Neural progenitor cell (in vitro differentiated cells): ENCODE data around the gene NOX5. TPM values are rescaled to one million over a fixed set of nuclear protein-coding genes. Genes with fewer than 3 reads are reported as not detected.

Source experiments
- DNase-seq: peaks from one replicate; pipeline ENCODE4 v3.0.0-alpha.2; 2016; ENCODE audit warnings: low spot score
- H2AFZ ChIP-seq: fragments of 200-600 bp; sonication (generic); replicated peaks from 2 replicates; pipeline ENCODE4 v1.6.1; 2016; ENCODE audit warnings: antibody characterized with exemption
- H3F3A ChIP-seq: fragments of 200-600 bp; sonication (generic); 2 replicates; pipeline ENCODE4 v1.6.1; 2016; ENCODE audit warnings: antibody characterized with exemption, low read depth
- H3K27ac ChIP-seq: fragments of 200-600 bp; sonication (generic); 2 replicates; pipeline ENCODE4 v1.5.1; 2016; ENCODE audit warnings: mild to moderate bottlenecking
- H3K27me3 ChIP-seq: fragments of 200-600 bp; sonication (generic); 2 replicates; pipeline ENCODE4 v1.6.1; 2016; ENCODE audit warnings: mild to moderate bottlenecking, moderate library complexity
- H3K36me3 ChIP-seq: fragments of 200-600 bp; sonication (generic); 2 replicates; pipeline ENCODE4 v1.5.1; 2016
- H3K4me1 ChIP-seq: fragments of 200-600 bp; sonication (generic); 2 replicates; pipeline ENCODE4 v1.6.1; 2016; ENCODE audit warnings: mixed run types
- H3K4me2 ChIP-seq: fragments of 200-600 bp; sonication (generic); 2 replicates; pipeline ENCODE4 v1.6.1; 2016
- H3K4me3 ChIP-seq: fragments of 200-600 bp; sonication (generic); 2 replicates; pipeline ENCODE4 v1.5.1; 2016
- H3K79me2 ChIP-seq: fragments of 200-600 bp; sonication (generic); 2 replicates; pipeline ENCODE4 v1.6.1; 2016; ENCODE audit warnings: low read depth
- H3K9ac ChIP-seq: fragments of 200-600 bp; sonication (generic); 2 replicates; pipeline ENCODE4 v1.6.1; 2016
- H3K9me3 ChIP-seq: fragments of 200-600 bp; sonication (generic); 2 replicates; pipeline ENCODE4 v1.5.1; 2016; ENCODE audit warnings: low read depth
- H4K20me1 ChIP-seq: fragments of 200-600 bp; sonication (generic); 2 replicates; pipeline ENCODE4 v1.6.1; 2016; ENCODE audit warnings: low read depth
- H3K27ac Mint-ChIP-seq: 3 replicates; pipeline ENCODE4 v1.8.0; 2021; ENCODE audit warnings: mixed read lengths
- H3K27me3 Mint-ChIP-seq: 2 replicates; pipeline ENCODE4 v1.8.0; 2022; ENCODE audit warnings: low read depth, mild to moderate bottlenecking, inconsistent platforms, moderate library complexity, mixed read lengths; ENCODE audit not compliant: insufficient read depth
- H3K36me3 Mint-ChIP-seq: 3 replicates; pipeline ENCODE4 v1.8.0; 2021; ENCODE audit warnings: mixed read lengths
- H3K4me1 Mint-ChIP-seq: 3 replicates; pipeline ENCODE4 v1.8.0; 2021; ENCODE audit warnings: mixed read lengths
- H3K4me3 Mint-ChIP-seq: 3 replicates; pipeline ENCODE4 v1.8.0; 2021; ENCODE audit warnings: mild to moderate bottlenecking, moderate library complexity, mixed read lengths
- H3K9me3 Mint-ChIP-seq: 3 replicates; pipeline ENCODE4 v1.8.0; 2020; ENCODE audit warnings: mixed read lengths
- EZH2 ChIP-seq: fragments of 200-600 bp; sonication (generic); IDR thresholded peaks from 2 replicates; pipeline ENCODE4 v1.6.1; 2017; ENCODE audit warnings: antibody characterized with exemption, mild to moderate bottlenecking, moderate library complexity
- EZH2phosphoT487 ChIP-seq: fragments of 200-600 bp; sonication (generic); IDR thresholded peaks from 2 replicates; pipeline ENCODE4 v1.6.1; 2017; ENCODE audit warnings: antibody characterized with exemption
- total RNA-seq: library from RNA; depleted of rRNA; stranded (reverse); fragments of >200 nt; gene quantifications from 2 replicates; pipeline ENCODE4 v1.2.3, GENCODE V29; 2015; ENCODE audit warnings: low replicate concordance
- TF ChIP-seq, protein P1 (sequence below): fragments of 200-600 bp; sonication (generic); IDR thresholded peaks from 2 replicates; pipeline ENCODE4 v1.5.1; 2017; ENCODE audit warnings: antibody characterized with exemption, mild to moderate bottlenecking

The NOX5 gene
- total RNA-seq, 1 donor from 2014 or later, result not detected

DNA sequence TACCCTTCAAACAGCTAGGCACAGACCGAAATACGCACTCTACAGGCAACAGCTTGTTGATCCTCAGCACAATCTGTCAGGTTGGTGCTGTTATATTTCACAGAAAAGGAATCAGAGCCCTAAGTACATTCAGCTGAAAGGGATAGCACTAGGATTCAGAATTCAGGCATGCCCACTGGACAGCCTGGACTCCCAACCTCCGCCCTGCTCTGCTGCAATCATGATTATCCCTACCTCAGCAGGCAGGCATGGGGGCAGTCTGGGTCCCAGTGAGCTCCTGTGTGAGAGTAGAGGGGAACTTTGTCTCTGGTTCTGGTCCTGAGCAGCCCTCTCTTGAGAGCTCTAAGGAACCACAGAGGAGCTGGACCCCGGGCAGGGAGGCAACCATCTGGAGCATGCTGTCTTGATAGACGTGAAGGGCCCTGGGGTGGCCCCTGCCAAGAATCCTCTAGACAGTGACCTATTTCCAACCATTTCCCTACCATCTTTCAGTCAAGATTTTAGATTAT lies 23.4 kb upstream of the NOX5 start:
- H3K27me3 Mint-ChIP-seq, result peaks cover 4% of the 10 kb centered on the region
- H3K9me3 Mint-ChIP-seq, result peaks cover 4% of the 10 kb centered on the region
- H3K9me3 ChIP-seq, result no peaks in the 10 kb centered on the region
- DNase-seq, result no peak
- no peaks in the 10 kb centered on the region for H3K27me3 ChIP-seq
- no peak overlapping the region for H2AFZ ChIP-seq
- no peaks in the 10 kb centered on the region for H3F3A ChIP-seq
- H3K4me1 ChIP-seq, result no peaks in the 10 kb centered on the region
- no peaks in the 10 kb centered on the region for H3K79me2 ChIP-seq
- H3K36me3 Mint-ChIP-seq, result no peaks in the 10 kb centered on the region
- no peak overlapping the region for H3K4me3 Mint-ChIP-seq
- no peaks in the 10 kb centered on the region for H3K36me3 ChIP-seq
- no peak overlapping the region for H3K4me2 ChIP-seq
- H3K4me1 Mint-ChIP-seq, result peaks cover 41% of the 10 kb centered on the region
- no peak overlapping the region for H3K27ac ChIP-seq
- no peak for TF ChIP-seq EZH2phosphoT487
- TF ChIP-seq, protein P1, sequence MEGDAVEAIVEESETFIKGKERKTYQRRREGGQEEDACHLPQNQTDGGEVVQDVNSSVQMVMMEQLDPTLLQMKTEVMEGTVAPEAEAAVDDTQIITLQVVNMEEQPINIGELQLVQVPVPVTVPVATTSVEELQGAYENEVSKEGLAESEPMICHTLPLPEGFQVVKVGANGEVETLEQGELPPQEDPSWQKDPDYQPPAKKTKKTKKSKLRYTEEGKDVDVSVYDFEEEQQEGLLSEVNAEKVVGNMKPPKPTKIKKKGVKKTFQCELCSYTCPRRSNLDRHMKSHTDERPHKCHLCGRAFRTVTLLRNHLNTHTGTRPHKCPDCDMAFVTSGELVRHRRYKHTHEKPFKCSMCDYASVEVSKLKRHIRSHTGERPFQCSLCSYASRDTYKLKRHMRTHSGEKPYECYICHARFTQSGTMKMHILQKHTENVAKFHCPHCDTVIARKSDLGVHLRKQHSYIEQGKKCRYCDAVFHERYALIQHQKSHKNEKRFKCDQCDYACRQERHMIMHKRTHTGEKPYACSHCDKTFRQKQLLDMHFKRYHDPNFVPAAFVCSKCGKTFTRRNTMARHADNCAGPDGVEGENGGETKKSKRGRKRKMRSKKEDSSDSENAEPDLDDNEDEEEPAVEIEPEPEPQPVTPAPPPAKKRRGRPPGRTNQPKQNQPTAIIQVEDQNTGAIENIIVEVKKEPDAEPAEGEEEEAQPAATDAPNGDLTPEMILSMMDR, result no peak
- no peak for TF ChIP-seq EZH2
- no peak overlapping the region for H3K4me3 ChIP-seq
- no peak overlapping the region for H3K27ac Mint-ChIP-seq
- H4K20me1 ChIP-seq, result no peaks in the 10 kb centered on the region
- H3K9ac ChIP-seq, result no peak overlapping the region

DNA sequence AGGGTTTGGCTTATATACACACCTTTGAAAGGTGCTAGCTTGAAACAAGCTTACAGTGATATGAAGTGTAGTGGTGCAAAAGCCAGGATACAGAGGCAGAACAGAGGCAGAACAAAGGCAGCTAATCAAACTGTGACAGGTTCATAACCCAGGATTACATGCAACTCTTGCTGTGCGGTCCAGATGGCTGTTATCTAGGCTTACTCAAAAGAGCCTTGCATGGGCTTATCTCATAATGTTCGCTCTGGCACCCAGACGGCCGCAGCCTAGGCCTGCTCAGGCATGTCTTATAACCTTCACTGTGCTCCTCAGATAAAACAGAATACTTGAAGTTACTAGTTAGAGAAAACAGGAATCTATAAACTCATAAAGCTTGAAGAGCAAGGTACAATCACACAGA lies 22.8 kb upstream of the NOX5 start:
- peaks cover 4% of the 10 kb centered on the region for H3K9me3 Mint-ChIP-seq
- peaks cover 4% of the 10 kb centered on the region for H3K27me3 Mint-ChIP-seq
- Histone ChIP-seq H3F3A (no peaks in the 10 kb centered on the region), H3K79me2 (no peaks in the 10 kb centered on the region), H3K4me3 (no peak overlapping the region), H3K9me3 (no peaks in the 10 kb centered on the region), H3K27ac (no peak overlapping the region), H3K27me3 (no peaks in the 10 kb centered on the region), H3K4me1 (no peaks in the 10 kb centered on the region), H3K4me2 (no peak overlapping the region), H3K36me3 (no peaks in the 10 kb centered on the region), H4K20me1 (no peaks in the 10 kb centered on the region), H3K9ac (no peak overlapping the region), H2AFZ (no peak overlapping the region)
- H3K4me3 Mint-ChIP-seq, result no peak overlapping the region
- H3K27ac Mint-ChIP-seq, result peak overlapping the region; percentile 80
- DNase-seq, result no peak
- no peak for TF ChIP-seq EZH2phosphoT487
- TF ChIP-seq EZH2, result no peak
- TF ChIP-seq, protein P1, result no peak
- no peaks in the 10 kb centered on the region for H3K36me3 Mint-ChIP-seq
- peaks cover 44% of the 10 kb centered on the region for H3K4me1 Mint-ChIP-seq

DNA sequence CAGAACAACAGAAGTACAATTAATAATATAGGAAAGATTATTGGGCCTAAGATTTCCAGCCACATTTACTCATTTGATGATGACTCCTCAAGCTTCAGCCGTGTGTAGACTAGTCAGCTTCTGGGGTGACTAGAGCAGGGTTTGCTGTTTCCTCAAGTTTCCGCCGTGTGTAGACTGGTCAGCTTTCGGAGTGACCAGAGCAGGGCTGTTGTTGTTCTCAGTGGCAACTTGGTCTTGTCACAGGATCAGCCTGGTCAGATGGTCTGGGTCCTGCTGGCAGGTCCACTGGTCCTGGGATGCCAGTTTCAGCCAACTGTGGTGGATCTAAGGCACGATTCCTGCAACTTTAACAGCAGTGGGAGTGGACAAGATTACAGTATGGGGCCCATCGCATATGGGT lies 21.8 kb upstream of the NOX5 start:
- DNase-seq, result no peak
- Histone ChIP-seq H3K27me3 (no peaks in the 10 kb centered on the region), H3F3A (no peaks in the 10 kb centered on the region), H3K4me3 (no peak overlapping the region), H4K20me1 (no peaks in the 10 kb centered on the region), H3K79me2 (no peaks in the 10 kb centered on the region), H3K36me3 (no peaks in the 10 kb centered on the region), H3K4me1 (no peaks in the 10 kb centered on the region), H3K4me2 (no peak overlapping the region), H2AFZ (no peak overlapping the region), H3K27ac (no peak overlapping the region), H3K9ac (no peak overlapping the region), H3K9me3 (no peaks in the 10 kb centered on the region)
- Mint-ChIP-seq H3K27me3 (peaks cover 4% of the 10 kb centered on the region), H3K36me3 (no peaks in the 10 kb centered on the region), H3K4me1 (peaks cover 46% of the 10 kb centered on the region), H3K9me3 (peaks cover 4% of the 10 kb centered on the region), H3K27ac (no peak overlapping the region), H3K4me3 (no peak overlapping the region)
- TF ChIP-seq EZH2phosphoT487 (no peak), EZH2 (no peak)
- TF ChIP-seq, protein P1, result no peak
